WERI-Rb-1 (cell line): ENCODE results near the gene SLC6A6.

Experiments used
- DNase-seq: peaks from one replicate; pipeline ENCODE4 v3.0.0-alpha.2; 2020
- H3K27ac ChIP-seq: fragments of 250-450 bp; sonication (Bioruptor Pico); 2 replicates; pipeline ENCODE4 v1.5.1; 2020; ENCODE audit warnings: mild to moderate bottlenecking, moderate library complexity
- H3K27me3 ChIP-seq: fragments of 250-450 bp; sonication (Bioruptor Pico); 2 replicates; pipeline ENCODE4 v1.5.1; 2021; ENCODE audit warnings: mild to moderate bottlenecking, low read depth, moderate library complexity; ENCODE audit not compliant: insufficient read depth, severe bottlenecking
- H3K36me3 ChIP-seq: fragments of 250-450 bp; sonication (Bioruptor Pico); 2 replicates; pipeline ENCODE4 v1.5.1; 2020; ENCODE audit warnings: mild to moderate bottlenecking, moderate library complexity
- H3K4me3 ChIP-seq: 2 replicates; pipeline ENCODE4 v1.5.1; 2011; ENCODE audit warnings: low read depth, mild to moderate bottlenecking, control low read depth, low read length
- H3K9me3 ChIP-seq: fragments of 250-450 bp; sonication (Bioruptor Pico); 2 replicates; pipeline ENCODE4 v1.5.1; 2021; ENCODE audit warnings: mild to moderate bottlenecking, moderate library complexity; ENCODE audit not compliant: severe bottlenecking
- CTCF ChIP-seq: IDR thresholded peaks from 2 replicates; pipeline ENCODE4 v1.5.1; 2011; ENCODE audit warnings: low read depth, mild to moderate bottlenecking, control low read depth, inconsistent platforms, low read length

The SLC6A6 gene

GRCh38 chr3:14528081-14528480, 125.7 kb downstream of the SLC6A6 start:
- TF ChIP-seq CTCF: no peak
- no peak for DNase-seq
- no peak overlapping the region for H3K27ac ChIP-seq

GRCh38 chr3:14531856-14532395, 129.5 kb downstream of the SLC6A6 start:
- Histone ChIP-seq H3K4me3 (peak overlapping the region; percentile 30), H3K36me3 (no peaks in the 10 kb centered on the region), H3K27me3 (no peaks in the 10 kb centered on the region), H3K27ac (peak overlapping the region; percentile 59), H3K9me3 (no peaks in the 10 kb centered on the region)
- no peak for TF ChIP-seq CTCF
- peak; percentile 41 for DNase-seq

More at GRCh38 chr3:14528081-14528480, 125.7 kb downstream of the SLC6A6 start:
- Histone ChIP-seq H3K9me3 (no peaks in the 10 kb centered on the region), H3K36me3 (no peaks in the 10 kb centered on the region), H3K4me3 (no peak overlapping the region), H3K27me3 (no peaks in the 10 kb centered on the region)

GRCh38 chr3:14532691-14533456, 130.5 kb downstream of the SLC6A6 start:
- DNase-seq: peak; percentile 91
- Histone ChIP-seq H3K36me3 (no peaks in the 10 kb centered on the region), H3K4me3 (peak overlapping the region; percentile 30), H3K27ac (peak overlapping the region; percentile 59), H3K27me3 (no peaks in the 10 kb centered on the region), H3K9me3 (no peaks in the 10 kb centered on the region)
- no peak for TF ChIP-seq CTCF

- Histone ChIP-seq H3K36me3 (no peaks in the 10 kb centered on the region), H3K27ac (peak overlapping the region; percentile 27), H3K9me3 (no peaks in the 10 kb centered on the region), H3K4me3 (peak overlapping the region; percentile 23), H3K27me3 (no peaks in the 10 kb centered on the region)
- DNase-seq: no peak
- TF ChIP-seq CTCF: no peak
These were observed 131.1 kb downstream of the SLC6A6 start for GRCh38 chr3:14533457-14533958.

GRCh38 chr3:14534516-14535191, 132.2 kb downstream of the SLC6A6 start:
- DNase-seq: no peak
- no peak overlapping the region for H3K27ac ChIP-seq
- no peak for TF ChIP-seq CTCF
- H3K36me3 ChIP-seq: no peaks in the 10 kb centered on the region
- H3K9me3 ChIP-seq: no peaks in the 10 kb centered on the region
- no peaks in the 10 kb centered on the region for H3K27me3 ChIP-seq
- H3K4me3 ChIP-seq: no peak overlapping the region
